OCI-LY3 (cell line): Measurements from ENCODE around the gene RHBDL1.
A peak's percentile ranks its signal among the peaks of the same experiment; 100 is the strongest.

Experiments used
- H2AFZ ChIP-seq: fragments of 200-600, 300-600 bp; shearing (Covaris generic); 2 replicates; pipeline ENCODE4 v1.6.0; 2014; ENCODE audit warnings: antibody characterized with exemption, low read depth, low read length
- H3K27ac ChIP-seq: fragments of 200-600, 300-600 bp; sonication (generic); 2 replicates; pipeline ENCODE4 v1.5.1; 2014; ENCODE audit warnings: mild to moderate bottlenecking, low read length, moderate library complexity, mixed read lengths
- H3K27me3 ChIP-seq: fragments of 200-600, 300-600 bp; sonication (generic); 2 replicates; pipeline ENCODE4 v1.6.1; 2014; ENCODE audit warnings: low read depth, low read length, mixed read lengths
- H3K36me3 ChIP-seq: fragments of 200-600, 300-600 bp; sonication (generic); replicated peaks from 2 replicates; pipeline ENCODE3; 2014; ENCODE audit warnings: low read depth, low read length, mixed read lengths
- H3K4me1 ChIP-seq: fragments of 300-600, 200-600 bp; sonication (generic); 2 replicates; pipeline ENCODE4 v1.6.1; 2014; ENCODE audit warnings: low read length, mixed read lengths
- H3K4me2 ChIP-seq: fragments of 200-600, 300-600 bp; sonication (generic); 2 replicates; pipeline ENCODE4 v1.6.1; 2014; ENCODE audit warnings: low read length, mixed read lengths
- H3K4me3 ChIP-seq: fragments of 300-600, 200-600 bp; sonication (generic); 2 replicates; pipeline ENCODE4 v1.5.1; 2014; ENCODE audit warnings: antibody characterized with exemption, mild to moderate bottlenecking, low read length, moderate library complexity
- H3K79me2 ChIP-seq: fragments of 300-600, 200-600 bp; shearing (Covaris generic); 2 replicates; pipeline ENCODE4 v1.6.1; 2014; ENCODE audit warnings: mild to moderate bottlenecking, low read length, mixed read lengths
- H3K9ac ChIP-seq: fragments of 300-600, 200-600 bp; shearing (Covaris generic); 2 replicates; pipeline ENCODE4 v1.6.0; 2014; ENCODE audit warnings: mild to moderate bottlenecking, low read length, moderate library complexity
- H3K9me3 ChIP-seq: fragments of 200-600, 300-600 bp; shearing (Covaris generic); 2 replicates; pipeline ENCODE4 v1.6.1; 2014; ENCODE audit warnings: low read length, mixed read lengths; ENCODE audit not compliant: insufficient read depth
- H4K20me1 ChIP-seq: fragments of 200-600, 300-600 bp; sonication (generic); 2 replicates; pipeline ENCODE4 v1.6.1; 2016; ENCODE audit warnings: low read length, mixed read lengths; ENCODE audit not compliant: insufficient read depth
- CTCF ChIP-seq: fragments of 200-600, 300-600 bp; sonication (generic); IDR thresholded peaks from 2 replicates; pipeline ENCODE4 v1.5.1; 2014; ENCODE audit warnings: antibody characterized with exemption, low read length, low read depth
- EZH2phosphoT487 ChIP-seq: fragments of 200-600 bp; shearing (Covaris generic); IDR thresholded peaks from 2 replicates; pipeline ENCODE4 v1.6.1; 2018; ENCODE audit warnings: antibody characterized with exemption, mixed run types, low read depth

Gene RHBDL1

GRCh38 chr16:636206-637080 lies 39.0 kb upstream of the RHBDL1 start, which contains the start of gene METTL26:
Gene METTL26, minus strand, starts transcription at chr16:636305. Its CDS starts 15 bp downstream, at chr16:636290.
- Histone ChIP-seq H2AFZ (peak within 1 kb of the TSS; percentile 42; the same call in 1 of the 2 replicates), H3K4me2 (peak within 1 kb of the TSS; percentile 91), H3K4me1 (peaks cover 20% of the 10 kb centered on the region), H3K27ac (peak within 1 kb of the TSS; percentile 89), H3K9me3 (no peaks in the 10 kb centered on the region), H4K20me1 (peaks cover 10% of the 10 kb centered on the region; the same call in 1 of the 2 replicates), H3K79me2 (peaks cover 16% of the 10 kb centered on the region), H3K36me3 (peaks cover 12% of the 10 kb centered on the region), H3K4me3 (peak within 1 kb of the TSS; percentile 92), H3K9ac (peak within 1 kb of the TSS; percentile 92), H3K27me3 (no peaks in the 10 kb centered on the region)
- no peak for TF ChIP-seq CTCF
- TF ChIP-seq EZH2phosphoT487: no peak

GRCh38 chr16:637081-638018 lies 38.1 kb upstream of the RHBDL1 start:
- no peak overlapping the region for H2AFZ ChIP-seq
- peaks cover 23% of the 10 kb centered on the region for H3K79me2 ChIP-seq
- H3K27ac ChIP-seq: peak overlapping the region; percentile 89; the same call in 1 of the 2 replicates
- peak overlapping the region; percentile 91 for H3K4me2 ChIP-seq
- H3K36me3 ChIP-seq: peaks cover 12% of the 10 kb centered on the region
- no peaks in the 10 kb centered on the region for H3K27me3 ChIP-seq
- peak overlapping the region; percentile 92 for H3K9ac ChIP-seq
- H3K9me3 ChIP-seq: no peaks in the 10 kb centered on the region
- TF ChIP-seq CTCF: no peak
- no peak for TF ChIP-seq EZH2phosphoT487
- H3K4me3 ChIP-seq: peak overlapping the region; percentile 92
- peaks cover 20% of the 10 kb centered on the region for H3K4me1 ChIP-seq
- H4K20me1 ChIP-seq: peaks cover 10% of the 10 kb centered on the region; the same call in 1 of the 2 replicates

GRCh38 chr16:638034-638543 lies 37.4 kb upstream of the RHBDL1 start:
- no peak for TF ChIP-seq CTCF
- TF ChIP-seq EZH2phosphoT487: no peak
- Histone ChIP-seq H3K4me1 (peaks cover 23% of the 10 kb centered on the region), H3K79me2 (peaks cover 30% of the 10 kb centered on the region), H4K20me1 (peaks cover 10% of the 10 kb centered on the region; the same call in 1 of the 2 replicates), H3K9ac (no peak overlapping the region), H3K9me3 (no peaks in the 10 kb centered on the region), H2AFZ (no peak overlapping the region), H3K4me2 (no peak overlapping the region), H3K4me3 (no peak overlapping the region), H3K36me3 (peaks cover 14% of the 10 kb centered on the region), H3K27ac (no peak overlapping the region), H3K27me3 (no peaks in the 10 kb centered on the region)
